NCI-H1092 (cell line): Measurements from ENCODE around the gene AKAP13.

ENCODE experiments used
- DNase-seq: peaks from one replicate; lab custom pipeline; 2025; lab: John Stamatoyannopoulos, UW

Gene AKAP13

GRCh38 chr15:85741021-85741421, 360.6 kb downstream of the AKAP13 start:
- no peak for DNase-seq

GRCh38 chr15:85741662-85742061, 361.3 kb downstream of the AKAP13 start:
- DNase-seq: no peak

- no peak for DNase-seq
Measured at GRCh38 chr15:85742186-85742821, 361.9 kb downstream of the AKAP13 start.

- DNase-seq: no peak
Measured at GRCh38 chr15:85743392-85744055, 363.1 kb downstream of the AKAP13 start.

- no peak for DNase-seq
Measured at GRCh38 chr15:85744579-85744978, 364.2 kb downstream of the AKAP13 start.

GRCh38 chr15:85745023-85745422, 364.6 kb downstream of the AKAP13 start:
- DNase-seq: no peak

- DNase-seq: no peak
Measured at GRCh38 chr15:85745525-85746150, 365.2 kb downstream of the AKAP13 start.

GRCh38 chr15:85746641-85747040, 366.2 kb downstream of the AKAP13 start:
- DNase-seq: no peak

- DNase-seq: no peak
Measured at GRCh38 chr15:85748176-85748575, 367.8 kb downstream of the AKAP13 start.

- no peak for DNase-seq
Measured at GRCh38 chr15:85748729-85749128, 368.3 kb downstream of the AKAP13 start.

- DNase-seq: no peak
Measured at GRCh38 chr15:85749261-85750151, 369.1 kb downstream of the AKAP13 start.

GRCh38 chr15:85750319-85751290, 370.2 kb downstream of the AKAP13 start:
- no peak for DNase-seq

GRCh38 chr15:85751291-85752123, 371.1 kb downstream of the AKAP13 start:
- DNase-seq: no peak

- no peak for DNase-seq
Measured at GRCh38 chr15:85752124-85752475, 371.7 kb downstream of the AKAP13 start.

GRCh38 chr15:85752491-85752961, 372.1 kb downstream of the AKAP13 start:
- no peak for DNase-seq

- no peak for DNase-seq
Measured at GRCh38 chr15:85753261-85753660, 372.9 kb downstream of the AKAP13 start.

- DNase-seq: no peak
Measured at GRCh38 chr15:85753791-85754452, 373.5 kb downstream of the AKAP13 start.

GRCh38 chr15:85754989-85755388, 374.6 kb downstream of the AKAP13 start:
- DNase-seq: no peak

- DNase-seq: no peak
Measured at GRCh38 chr15:85755471-85755870, 375.1 kb downstream of the AKAP13 start.

GRCh38 chr15:85755942-85756341, 375.5 kb downstream of the AKAP13 start:
- no peak for DNase-seq
